Skin epidermis (tissue), 12 donors: ENCODE results near the gene TIAM2.
"Not testable (repeated sequence)": the region's sequence is repeated elsewhere in the genome, so short reads cannot be mapped to it uniquely, and the experiment has no call there.

Source experiments
- H3K27ac ChIP-seq, 21 experiments: fragments of 200-600 bp; sonication (generic) in 11 of 21; one replicate each; pipeline ENCODE4 v1.5.0; 2020; ENCODE audit warnings: mild to moderate bottlenecking in 3 of 21, inconsistent platforms in 2 of 21, moderate library complexity in 2 of 21
- H3K4me3 ChIP-seq, 7 experiments: fragments of 200-600 bp; sonication (generic) in 2 of 7; one replicate each; pipeline ENCODE4 v1.5.0; 2020; ENCODE audit warnings: inconsistent platforms in 2 of 7, mild to moderate bottlenecking in 2 of 7, moderate library complexity in 1 of 7

TIAM2 gene

DNA sequence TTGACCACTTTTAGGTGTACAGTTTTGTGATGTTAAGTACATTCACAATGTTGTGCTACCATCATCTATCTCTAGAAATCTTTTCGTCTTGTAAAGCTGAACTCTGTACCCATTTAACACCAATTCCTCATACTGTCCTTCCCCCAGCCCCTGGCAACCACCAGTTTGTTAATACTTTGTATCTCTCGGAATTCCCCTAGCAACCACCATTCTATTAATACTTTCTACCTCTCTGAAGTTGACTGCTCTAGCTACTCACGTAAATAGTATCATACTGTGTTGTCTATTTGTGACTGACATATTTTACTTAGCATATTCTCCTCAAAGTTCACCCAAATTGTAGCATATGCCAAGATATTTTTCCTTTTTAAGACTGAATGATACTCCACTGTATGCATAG is 186.4 kb downstream of the TIAM2 start:
- Histone ChIP-seq H3K4me3 (no peak overlapping the region), H3K27ac (no peak overlapping the region)

DNA sequence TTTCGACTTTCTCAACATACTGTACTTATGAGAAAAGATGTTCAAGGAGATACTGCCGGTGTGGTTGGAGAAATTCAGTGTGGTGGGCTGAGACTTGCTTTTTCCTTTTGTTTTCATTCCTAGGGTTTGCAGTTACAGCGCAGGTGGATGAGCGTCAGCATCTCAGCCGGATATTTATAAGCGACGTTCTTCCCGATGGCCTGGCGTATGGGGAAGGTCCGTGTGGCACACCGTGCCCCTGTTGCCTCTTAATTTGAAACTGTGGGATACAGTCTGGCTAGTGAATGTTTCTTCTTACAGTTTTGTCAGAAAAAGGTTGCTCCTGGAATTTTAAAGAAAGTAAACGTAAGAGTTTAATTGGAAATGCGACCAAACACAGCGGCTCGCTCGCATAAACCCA is 187.0 kb downstream of the TIAM2 start:
- H3K27ac ChIP-seq = no peak overlapping the region
- no peak overlapping the region for H3K4me3 ChIP-seq

DNA sequence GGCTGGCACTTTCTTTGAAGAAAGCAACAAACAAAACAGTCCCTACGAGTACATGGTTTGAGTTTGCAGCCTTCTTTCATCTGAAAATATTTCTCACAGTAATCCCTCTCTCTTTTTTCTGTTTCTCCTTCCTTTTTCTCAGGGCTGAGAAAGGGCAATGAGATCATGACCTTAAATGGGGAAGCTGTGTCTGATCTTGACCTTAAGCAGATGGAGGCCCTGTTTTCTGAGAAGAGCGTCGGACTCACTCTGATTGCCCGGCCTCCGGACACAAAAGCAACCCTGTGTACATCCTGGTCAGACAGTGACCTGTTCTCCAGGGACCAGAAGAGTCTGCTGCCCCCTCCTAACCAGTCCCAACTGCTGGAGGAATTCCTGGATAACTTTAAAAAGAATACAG is 188.0 kb downstream of the TIAM2 start:
- Histone ChIP-seq H3K4me3 (no peak overlapping the region), H3K27ac (peak overlapping the region in 1 of 21 experiments; percentile 64)

DNA sequence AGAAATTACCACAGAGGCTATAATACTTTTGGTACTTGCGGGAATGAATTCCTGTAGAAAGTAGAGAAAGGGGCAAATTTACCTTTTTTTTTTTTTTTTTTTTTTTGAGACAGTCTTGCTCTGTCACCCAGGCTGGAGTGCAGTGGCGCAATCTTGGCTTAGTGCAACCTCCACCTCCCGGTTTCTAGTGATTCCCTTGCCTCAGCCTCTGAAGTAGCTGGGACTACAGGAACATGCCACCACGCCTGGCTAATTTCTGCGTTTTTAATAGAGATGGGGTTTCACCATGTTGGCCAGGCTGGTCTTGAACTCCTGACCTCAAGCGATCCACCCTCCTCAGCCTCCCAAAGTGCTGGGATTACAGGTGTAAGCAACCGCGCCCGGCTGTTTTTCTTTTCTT is 189.9 kb downstream of the TIAM2 start:
- not testable (repeated sequence) for H3K4me3 ChIP-seq, H3K27ac ChIP-seq

DNA sequence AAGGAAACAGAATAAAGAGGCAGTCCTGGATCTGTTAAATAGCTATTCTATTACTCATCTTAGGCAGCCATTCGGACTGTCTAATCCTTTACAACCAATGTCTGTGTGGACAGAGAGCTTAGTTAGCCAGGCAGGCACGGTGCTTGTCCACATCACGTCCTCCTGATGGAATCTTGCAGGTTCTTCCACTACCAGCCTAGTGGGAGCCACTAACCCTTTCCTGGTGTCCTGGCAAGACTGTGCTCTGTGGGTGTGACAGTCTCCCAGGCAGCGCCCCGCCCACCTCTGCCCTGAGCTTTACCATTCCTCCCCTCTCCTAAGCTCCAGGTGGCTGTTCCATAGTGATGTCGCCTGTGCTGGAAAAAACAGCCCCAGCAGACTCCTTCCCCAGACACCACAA is 190.4 kb downstream of the TIAM2 start:
- Histone ChIP-seq H3K4me3 (no peak overlapping the region), H3K27ac (peak overlapping the region in 2 of 21 experiments; percentile 6 to 18)

DNA sequence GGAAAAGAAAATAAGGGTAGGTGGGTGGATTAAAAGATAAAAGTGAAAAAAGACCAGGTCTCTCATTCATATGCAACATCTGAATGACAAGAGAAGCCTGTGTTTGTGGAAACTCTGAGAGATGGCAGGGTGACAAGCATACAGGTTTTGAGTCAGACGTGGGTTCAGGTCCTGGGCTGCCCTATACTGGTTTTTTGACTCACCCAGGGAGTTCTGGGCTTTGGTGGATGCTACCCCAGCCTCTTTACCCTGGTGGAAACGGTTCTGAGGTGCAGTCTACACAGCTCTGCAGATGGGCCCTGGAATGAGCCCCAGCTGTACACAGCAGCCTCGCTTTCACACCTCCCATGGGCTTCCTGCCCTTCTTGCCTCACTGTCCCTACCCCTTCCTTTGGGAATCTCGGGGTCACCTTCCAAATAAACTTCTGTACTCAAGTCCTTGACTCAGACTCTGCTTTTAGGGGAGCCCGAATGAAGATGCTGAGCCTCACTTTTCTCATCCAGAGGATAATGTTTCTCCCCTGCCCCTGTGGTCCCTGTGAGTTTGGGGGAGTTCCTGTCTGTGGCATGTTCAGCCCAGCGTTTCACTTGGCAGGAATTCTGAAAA is 191.0 kb downstream of the TIAM2 start:
- Histone ChIP-seq H3K27ac (peak overlapping the region in 3 of 21 experiments; percentile 6 to 61 (median 18)), H3K4me3 (no peak overlapping the region)

DNA sequence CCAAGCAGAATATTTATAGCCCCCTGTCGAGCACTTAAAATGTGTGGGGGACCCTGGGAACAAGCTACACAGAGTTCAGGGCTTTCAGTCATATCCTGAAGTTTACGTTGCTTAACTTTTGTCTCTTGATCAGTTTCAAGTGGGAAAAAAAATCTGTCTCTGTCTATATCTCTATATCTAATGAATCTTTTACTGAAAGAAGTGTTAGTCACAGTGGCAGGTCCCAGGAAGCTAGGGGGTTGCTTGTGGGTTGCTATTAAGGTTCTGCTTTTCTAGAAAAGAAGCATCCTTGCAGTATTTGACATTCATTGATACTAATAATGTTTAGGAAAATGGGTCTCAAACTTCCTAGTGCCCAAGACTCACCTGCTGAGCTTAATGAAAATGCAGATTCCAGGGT is 192.0 kb downstream of the TIAM2 start:
- Histone ChIP-seq H3K4me3 (no peak overlapping the region), H3K27ac (peak overlapping the region in 1 of 21 experiments; percentile 18)

DNA sequence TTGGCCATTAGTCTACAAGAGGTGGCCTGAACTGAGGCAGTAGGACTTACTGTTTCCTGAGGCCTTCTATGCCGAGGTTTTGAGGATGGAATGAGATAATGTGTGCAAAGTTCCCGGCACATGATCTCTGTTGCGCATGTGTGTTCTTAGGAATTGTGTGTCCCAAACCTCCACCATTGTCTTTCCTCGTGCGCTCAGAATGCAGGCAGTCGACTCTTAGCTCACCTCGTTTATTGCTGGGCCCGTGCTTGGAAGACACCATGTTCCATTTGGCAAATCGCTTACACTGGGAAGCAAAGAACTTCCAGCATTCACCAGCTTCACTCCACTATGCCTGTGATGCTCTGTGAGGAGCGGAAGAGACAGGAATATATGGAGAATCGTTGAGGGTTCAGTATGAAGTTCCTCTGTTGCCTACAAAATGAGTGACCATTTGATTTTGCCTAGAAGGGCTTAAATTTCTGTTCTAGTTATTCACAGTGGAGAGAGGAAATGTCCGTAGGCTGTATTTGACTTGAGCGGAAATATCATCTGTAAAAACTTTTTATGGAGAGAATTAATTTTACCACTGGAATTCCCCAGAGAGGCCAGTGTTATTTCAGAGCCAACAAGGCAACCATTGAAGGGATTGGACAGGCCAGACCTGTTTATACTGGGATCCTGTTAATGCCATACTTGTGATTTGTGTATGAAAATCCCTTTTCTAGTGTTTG is 193.0 kb downstream of the TIAM2 start:
- Histone ChIP-seq H3K27ac (peak overlapping the region in 14 of 21 experiments; percentile 19 to 79 (median 53)), H3K4me3 (no peak overlapping the region)

DNA sequence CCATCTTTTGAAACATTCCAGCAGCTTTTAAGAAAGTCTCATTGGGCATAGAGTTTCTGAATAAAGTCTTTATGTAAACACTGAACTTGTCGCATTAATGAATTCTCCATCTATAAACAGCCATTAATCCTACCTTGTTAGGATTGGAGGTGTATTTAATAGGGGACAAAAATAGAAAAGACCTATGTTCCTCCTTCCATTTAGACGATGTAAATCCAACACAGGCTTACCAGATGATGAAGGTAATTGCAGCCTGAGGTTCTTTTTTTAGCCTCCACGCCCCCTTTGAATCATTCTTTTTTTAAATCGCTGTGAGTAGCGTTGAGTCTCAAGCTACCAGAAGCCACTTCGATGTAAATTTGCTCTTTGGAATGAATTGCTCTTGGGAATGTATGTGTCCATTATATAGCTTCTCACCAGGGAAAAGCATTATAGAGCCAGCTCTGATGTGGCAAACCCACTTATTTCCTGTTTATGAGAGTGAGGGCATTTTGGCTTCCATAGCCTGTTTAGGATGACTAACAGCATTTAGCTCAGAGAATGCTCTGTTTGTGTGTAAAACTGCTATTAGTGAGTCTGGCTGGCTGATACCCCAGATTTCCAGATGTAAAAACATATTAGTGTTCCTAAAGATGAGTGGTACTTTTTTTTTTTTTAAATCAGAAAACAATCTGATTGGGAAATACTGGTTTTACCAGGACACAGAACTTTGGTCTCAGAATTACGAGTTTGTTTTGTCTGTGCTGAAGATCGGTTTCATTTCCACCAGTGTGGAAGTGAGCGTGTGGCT is 193.8 kb downstream of the TIAM2 start:
- H3K27ac ChIP-seq = peak overlapping the region in 17 of 21 experiments; percentile 8 to 79 (median 50)
- H3K4me3 ChIP-seq = no peak overlapping the region

DNA sequence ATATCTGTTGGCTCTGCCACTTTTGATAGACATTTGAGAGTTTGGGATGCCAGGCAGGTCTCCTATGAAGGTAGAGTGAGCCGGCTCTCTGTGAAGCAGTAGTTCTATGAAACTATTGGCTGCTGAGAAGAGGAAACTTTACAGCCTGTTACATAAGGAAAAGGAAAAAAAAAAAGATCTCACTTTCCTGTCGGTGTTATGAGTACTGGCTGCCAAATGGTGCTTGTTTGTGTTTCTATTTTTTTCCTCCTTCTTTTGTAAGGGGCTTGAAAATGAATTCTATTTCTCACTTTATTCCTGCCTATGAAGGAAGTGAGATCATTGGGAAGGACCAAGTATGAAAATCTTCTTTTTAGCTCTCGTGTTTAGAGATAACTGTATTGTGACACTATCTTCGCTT is 195.6 kb downstream of the TIAM2 start:
- Histone ChIP-seq H3K4me3 (no peak overlapping the region), H3K27ac (peak overlapping the region in 5 of 21 experiments; percentile 36 to 79 (median 68))

DNA sequence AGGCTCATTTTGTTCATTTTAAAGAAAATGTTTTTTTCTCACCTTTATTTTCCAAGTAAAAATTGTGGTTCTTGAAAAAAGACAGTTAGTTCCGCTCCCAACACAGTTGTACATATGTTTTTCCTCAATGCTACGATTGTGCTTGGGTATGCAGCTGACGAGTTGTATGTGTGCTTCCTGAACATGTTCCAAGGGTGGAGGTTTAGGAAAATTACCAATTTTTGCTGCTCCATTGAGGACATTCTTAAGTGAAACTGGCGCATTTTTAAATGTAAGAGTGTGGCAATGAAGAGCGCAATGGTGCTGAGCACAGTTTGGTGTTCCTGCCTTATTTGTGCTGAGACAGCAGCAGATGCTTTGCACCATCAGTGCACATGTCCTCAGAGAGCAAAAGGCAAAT is 198.4 kb downstream of the TIAM2 start:
- no peak overlapping the region for H3K27ac ChIP-seq
- no peak overlapping the region for H3K4me3 ChIP-seq

DNA sequence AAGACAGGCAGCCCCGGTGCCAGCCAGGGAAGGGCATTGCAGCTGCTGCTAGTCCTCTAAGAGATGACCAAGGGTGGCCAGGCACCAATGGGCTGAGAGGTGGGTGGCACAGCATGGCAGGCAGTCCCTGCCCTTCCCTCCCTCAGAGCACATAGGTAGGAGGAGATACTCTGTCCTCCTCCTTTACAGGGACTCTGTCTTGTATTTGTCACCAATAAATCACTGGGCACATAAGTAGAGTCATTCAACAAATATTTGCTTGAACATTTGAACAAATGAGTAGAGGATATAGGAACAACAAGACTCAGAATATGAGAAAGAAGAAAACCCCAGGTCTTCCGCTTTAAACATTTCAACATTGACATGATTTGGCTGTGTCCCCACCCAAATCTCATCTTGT is 199.3 kb downstream of the TIAM2 start:
- Histone ChIP-seq H3K27ac (no peak overlapping the region), H3K4me3 (no peak overlapping the region)

DNA sequence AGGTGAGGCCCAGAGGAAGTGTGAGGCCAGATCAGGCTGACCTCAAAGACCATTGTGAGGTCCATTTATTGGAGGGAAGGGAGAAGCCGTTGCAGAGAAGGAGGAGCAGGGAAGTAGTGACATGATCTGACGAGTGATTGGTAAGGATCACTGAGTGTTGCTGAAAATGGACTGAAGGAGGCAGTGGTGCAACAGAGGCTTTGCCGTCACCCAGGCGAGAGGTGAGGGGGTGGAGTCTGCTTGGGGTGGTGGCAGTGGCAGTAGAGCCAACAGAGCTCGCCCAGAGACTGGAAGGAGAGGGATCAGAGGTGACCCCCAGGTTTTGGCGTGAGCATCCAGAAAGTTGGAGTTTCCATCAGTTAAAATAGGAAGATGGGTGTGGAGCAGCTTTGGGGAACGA is 200.8 kb downstream of the TIAM2 start:
- Histone ChIP-seq H3K4me3 (no peak overlapping the region), H3K27ac (no peak overlapping the region)

DNA sequence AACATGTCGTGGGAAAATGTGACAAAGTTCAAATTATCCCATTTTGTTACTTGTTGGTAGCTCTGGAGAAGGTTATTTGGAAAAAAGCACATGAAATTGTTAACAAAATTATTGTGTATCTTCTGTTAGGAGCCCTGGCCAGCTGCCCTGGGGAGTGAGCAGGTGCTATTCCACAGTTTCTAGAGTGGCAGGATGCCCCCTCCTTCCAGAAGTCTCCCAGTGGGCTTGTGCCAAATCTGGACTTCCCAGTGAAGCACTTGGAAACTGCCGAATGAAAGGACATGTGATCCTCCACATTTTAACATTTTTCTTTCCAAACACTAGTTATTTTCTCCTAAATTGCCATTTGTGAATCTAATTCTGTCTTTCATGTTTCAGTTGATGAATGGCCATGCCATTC is 201.8 kb downstream of the TIAM2 start:
- Histone ChIP-seq H3K27ac (no peak overlapping the region), H3K4me3 (no peak overlapping the region)

DNA sequence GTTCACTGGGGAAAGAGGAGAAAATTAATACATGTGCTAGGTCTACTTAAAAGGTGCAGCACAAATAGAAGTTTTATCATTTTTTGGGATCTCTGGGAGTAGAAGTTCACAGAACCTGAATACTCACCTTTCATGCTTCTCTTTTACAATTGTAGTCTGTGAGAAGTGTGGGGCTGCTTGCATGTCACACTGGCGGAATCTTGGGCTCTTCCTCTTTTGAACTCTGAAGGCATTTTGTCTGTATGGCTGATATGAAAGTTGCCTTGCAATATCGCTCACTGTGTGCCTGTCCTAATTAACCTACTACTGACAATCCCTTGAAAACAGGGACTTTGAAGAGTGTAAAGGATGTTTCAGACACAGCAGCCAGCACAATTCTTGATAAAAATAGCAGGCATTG is 202.8 kb downstream of the TIAM2 start:
- Histone ChIP-seq H3K27ac (no peak overlapping the region), H3K4me3 (no peak overlapping the region)

DNA sequence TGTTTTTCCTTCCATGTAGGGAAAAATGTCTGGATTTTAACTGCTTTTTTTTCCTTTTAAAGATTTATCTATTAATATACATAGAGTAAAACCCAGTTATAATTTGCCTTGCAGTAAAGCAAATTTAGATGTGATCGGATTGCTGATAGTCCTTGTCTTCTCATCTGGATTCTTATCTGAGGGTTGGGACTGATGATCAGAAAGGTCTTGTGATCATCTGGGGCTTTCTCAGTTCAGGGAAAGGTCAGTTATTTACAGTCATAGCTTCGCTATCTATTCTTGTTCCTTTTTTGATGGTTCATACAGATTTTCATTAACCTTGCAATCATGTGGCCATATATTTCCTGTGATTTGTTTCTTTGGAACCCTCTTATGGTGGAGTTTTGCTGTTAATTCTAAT is 204.9 kb downstream of the TIAM2 start:
- Histone ChIP-seq H3K27ac (no peak overlapping the region), H3K4me3 (no peak overlapping the region)

DNA sequence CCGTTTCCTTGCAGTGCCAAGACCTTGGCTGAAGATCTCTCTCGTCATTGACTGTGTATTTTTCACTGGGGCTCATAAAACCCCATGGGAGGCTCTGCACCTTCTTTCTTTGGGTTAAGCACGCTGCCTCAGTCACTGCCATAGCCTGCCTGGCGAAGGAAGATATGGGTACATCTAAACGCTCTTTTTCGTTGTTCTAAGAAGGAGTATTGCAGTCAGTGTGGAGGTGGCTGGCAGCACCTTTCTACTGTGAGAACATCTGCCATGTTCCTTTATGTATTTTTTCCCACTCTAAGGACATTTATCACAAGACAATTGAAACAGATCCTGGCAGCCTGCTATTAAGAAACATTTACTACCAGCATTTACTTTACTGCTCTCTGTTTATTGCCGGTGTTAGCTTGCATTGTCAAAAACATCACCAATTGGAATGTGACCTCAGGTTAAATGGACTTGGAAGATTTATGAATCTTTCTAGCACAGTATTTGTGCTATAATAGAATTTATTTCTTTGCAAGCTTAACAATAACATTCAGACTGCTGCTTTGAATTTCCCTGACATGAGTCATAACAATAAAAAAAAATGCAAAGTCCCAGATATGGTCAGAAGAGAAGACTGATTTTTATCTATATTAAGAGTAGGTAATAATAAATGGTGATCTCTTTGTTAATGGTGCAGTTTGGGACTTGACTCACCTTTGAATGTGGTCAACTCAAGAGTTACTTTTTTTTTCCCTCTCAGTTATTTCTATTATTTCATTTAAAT is 206.5 kb downstream of the TIAM2 start:
- H3K27ac ChIP-seq = no peak overlapping the region
- H3K4me3 ChIP-seq = no peak overlapping the region

DNA sequence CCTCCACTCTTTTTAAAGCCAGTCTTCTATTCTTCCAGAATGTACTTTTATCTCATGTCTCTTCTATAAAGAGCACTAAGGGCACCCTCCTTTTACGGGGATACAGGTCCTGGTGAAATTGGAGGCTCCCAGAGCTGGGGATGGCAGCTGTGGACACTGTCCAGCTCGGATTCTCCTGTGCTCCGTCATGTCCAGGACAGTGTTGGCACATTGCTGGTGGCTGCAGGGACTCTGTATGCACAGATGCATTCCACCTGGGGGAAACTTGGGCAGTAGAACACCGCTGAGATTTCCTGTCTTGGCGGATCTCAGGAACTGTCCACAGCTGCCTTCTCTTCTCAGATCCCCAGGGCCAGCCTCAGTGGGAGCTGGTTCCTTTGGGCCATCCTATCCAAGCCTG is 212.1 kb downstream of the TIAM2 start:
- no peak overlapping the region for H3K27ac ChIP-seq

DNA sequence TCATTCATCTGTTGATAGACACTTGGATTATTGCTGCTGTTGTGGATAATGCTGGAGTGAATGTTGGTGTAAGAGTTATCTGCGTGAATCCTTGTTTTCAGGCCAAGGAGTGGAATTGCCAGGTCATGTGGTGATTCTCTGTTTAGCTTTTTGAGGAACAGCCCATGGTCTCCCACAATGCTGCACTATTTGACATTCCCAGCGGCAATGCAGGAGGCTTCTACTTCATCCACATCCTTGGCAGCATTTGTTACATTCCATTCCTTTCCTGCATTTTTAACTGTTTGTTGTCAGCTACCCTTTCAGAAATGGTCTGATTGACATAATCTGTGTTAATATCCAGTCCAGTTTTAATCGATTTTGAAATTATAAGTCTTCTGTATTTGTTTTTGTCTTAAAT is 217.0 kb downstream of the TIAM2 start:
- no peak overlapping the region for H3K27ac ChIP-seq
- H3K4me3 ChIP-seq = no peak overlapping the region

More for the DNA sequence above, 212.1 kb downstream of the TIAM2 start:
- no peak overlapping the region for H3K4me3 ChIP-seq
